Urinary bladder (tissue), 4 donors: ENCODE results near the gene AMACR. TPM values are rescaled to one million over a fixed set of nuclear protein-coding genes. Genes with fewer than 3 reads are reported as not detected.
"Not testable (repeated sequence)": the region's sequence is repeated elsewhere in the genome, so short reads cannot be mapped to it uniquely, and the experiment has no call there.

Experiments used
- DNase-seq: peaks from one replicate; pipeline ENCODE4 v3.0.0-alpha.2; 2015; ENCODE audit errors: extremely low spot score
- H3K27ac ChIP-seq: one replicate; pipeline ENCODE4 v1.5.1; 2013; ENCODE audit warnings: low read depth, mild to moderate bottlenecking, moderate library complexity
- H3K36me3 ChIP-seq: one replicate; pipeline ENCODE4 v1.6.1; 2013; ENCODE audit warnings: mild to moderate bottlenecking, moderate library complexity; ENCODE audit not compliant: insufficient read depth
- H3K4me1 ChIP-seq: one replicate; pipeline ENCODE4 v1.6.1; 2013; ENCODE audit warnings: mild to moderate bottlenecking, moderate library complexity; ENCODE audit not compliant: insufficient read depth
- H3K4me3 ChIP-seq: one replicate; pipeline ENCODE4 v1.5.1; 2013; ENCODE audit warnings: low read depth, low read length
- WGBS: extraction: QIAGEN DNeasy Blood & Tissue Kit; methylation state at CpG from one replicate; pipeline ENCODE4 v1.1.7; 2013; 5-methylcytosine and 5-hydroxymethylcytosine counted together
- polyA plus RNA-seq: library from polyadenylated mRNA; stranded (reverse); fragments of 200-250 nt; gene quantifications from one replicate; pipeline ENCODE4 v1.2.3, GENCODE V29; 2013
- total RNA-seq: library from RNA; depleted of rRNA; stranded (reverse); fragments of >200 nt; gene quantifications from one replicate; pipeline ENCODE4 v1.2.3, GENCODE V29; 2014
- donor health status: healthy with polysubstance abuse.
- donor health status: healthy.

The AMACR gene
- total and polyA plus RNA-seq, 2 donors, result 11.9 to 16.2 TPM

GRCh38 chr5:34043099-34043876 lies 35.4 kb upstream of the AMACR start, which contains the start of gene C1QTNF3:
TSS of gene C1QTNF3 (minus strand) at chr5:34043213. CDS start at chr5:34043125, 88 bp downstream.
- Histone ChIP-seq H3K4me1 (no peaks in the 10 kb centered on the region), H3K27ac (no peak within 1 kb of the TSS), H3K4me3 (no peak within 1 kb of the TSS), H3K36me3 (no peaks in the 10 kb centered on the region)
- DNase-seq, result peak; percentile 57
- WGBS, result 27% methylated on average over 10 of the region's 10 CpGs

- no peak for DNase-seq
- no peak overlapping the region for H3K27ac ChIP-seq
- 69% methylated on average over 7 of the region's 7 CpGs for WGBS
Observed at GRCh38 chr5:34042321-34042720, 34.5 kb upstream of the AMACR start.

GRCh38 chr5:34041247-34041972 lies 33.6 kb upstream of the AMACR start:
- 58% methylated on average over 1 of the region's 1 CpG for WGBS
- no peak overlapping the region for H3K4me3 ChIP-seq
- H3K27ac ChIP-seq, result no peak overlapping the region
- DNase-seq, result no peak
- no peaks in the 10 kb centered on the region for H3K36me3 ChIP-seq
- H3K4me1 ChIP-seq, result no peaks in the 10 kb centered on the region

More at GRCh38 chr5:34042321-34042720, 34.5 kb upstream of the AMACR start:
- Histone ChIP-seq H3K4me1 (no peaks in the 10 kb centered on the region), H3K36me3 (no peaks in the 10 kb centered on the region), H3K4me3 (no peak overlapping the region)

GRCh38 chr5:34040472-34040871 lies 32.6 kb upstream of the AMACR start:
- no peak overlapping the region for H3K27ac ChIP-seq
- H3K36me3 ChIP-seq, result no peaks in the 10 kb centered on the region
- no peaks in the 10 kb centered on the region for H3K4me1 ChIP-seq
- WGBS, result 43% methylated on average over 3 of the region's 3 CpGs
- no peak for DNase-seq
- no peak overlapping the region for H3K4me3 ChIP-seq

GRCh38 chr5:34039398-34040157 lies 31.7 kb upstream of the AMACR start:
- H3K4me1 ChIP-seq, result no peaks in the 10 kb centered on the region
- no peaks in the 10 kb centered on the region for H3K36me3 ChIP-seq
- H3K4me3 ChIP-seq, result no peak overlapping the region
- 91% methylated on average over 10 of the region's 10 CpGs for WGBS
- no peak for DNase-seq
- no peak overlapping the region for H3K27ac ChIP-seq

GRCh38 chr5:34038838-34039237 lies 31.0 kb upstream of the AMACR start:
- WGBS, result 94% methylated on average over 4 of the region's 4 CpGs
- H3K27ac ChIP-seq, result no peak overlapping the region
- H3K4me3 ChIP-seq, result no peak overlapping the region
- no peaks in the 10 kb centered on the region for H3K36me3 ChIP-seq
- no peaks in the 10 kb centered on the region for H3K4me1 ChIP-seq
- no peak for DNase-seq

GRCh38 chr5:34038390-34038789 lies 30.5 kb upstream of the AMACR start:
- Histone ChIP-seq H3K4me1 (no peaks in the 10 kb centered on the region), H3K4me3 (no peak overlapping the region), H3K36me3 (no peaks in the 10 kb centered on the region), H3K27ac (no peak overlapping the region)
- no peak for DNase-seq
- WGBS, result 64% methylated on average over 2 of the region's 2 CpGs

GRCh38 chr5:34037726-34038125 lies 29.9 kb upstream of the AMACR start:
- DNase-seq, result no peak
- Histone ChIP-seq H3K36me3 (no peaks in the 10 kb centered on the region), H3K4me1 (no peaks in the 10 kb centered on the region), H3K4me3 (no peak overlapping the region), H3K27ac (no peak overlapping the region)
- 59% methylated on average over 3 of the region's 3 CpGs for WGBS

GRCh38 chr5:34035756-34036155 lies 27.9 kb upstream of the AMACR start:
- no peak for DNase-seq
- H3K27ac ChIP-seq, result no peak overlapping the region
- H3K36me3 ChIP-seq, result no peaks in the 10 kb centered on the region
- H3K4me3 ChIP-seq, result no peak overlapping the region
- WGBS, result 88% methylated on average over 2 of the region's 2 CpGs
- no peaks in the 10 kb centered on the region for H3K4me1 ChIP-seq

- H3K4me1 ChIP-seq, result no peaks in the 10 kb centered on the region
- no peak overlapping the region for H3K27ac ChIP-seq
- WGBS, result 94% methylated on average over 4 of the region's 4 CpGs
- no peak overlapping the region for H3K4me3 ChIP-seq
- no peak for DNase-seq
- H3K36me3 ChIP-seq, result no peaks in the 10 kb centered on the region
Observed at GRCh38 chr5:34034534-34035327, 26.9 kb upstream of the AMACR start.

- no peak overlapping the region for H3K27ac ChIP-seq
- peaks cover 1% of the 10 kb centered on the region for H3K36me3 ChIP-seq
- 83% methylated on average over 3 of the region's 3 CpGs for WGBS
- H3K4me1 ChIP-seq, result no peaks in the 10 kb centered on the region
- H3K4me3 ChIP-seq, result no peak overlapping the region
- DNase-seq, result no peak
Observed at GRCh38 chr5:34031966-34032365, 24.1 kb upstream of the AMACR start.

GRCh38 chr5:34031117-34031516 lies 23.3 kb upstream of the AMACR start:
- H3K4me3 ChIP-seq, result no peak overlapping the region
- no peak for DNase-seq
- peaks cover 1% of the 10 kb centered on the region for H3K36me3 ChIP-seq
- 88% methylated on average over 2 of the region's 2 CpGs for WGBS
- H3K27ac ChIP-seq, result no peak overlapping the region
- H3K4me1 ChIP-seq, result no peaks in the 10 kb centered on the region

GRCh38 chr5:34030585-34030984 lies 22.7 kb upstream of the AMACR start:
- 96% methylated on average over 2 of the region's 2 CpGs for WGBS

More at GRCh38 chr5:34030585-34030984, 22.7 kb upstream of the AMACR start:
- not testable (repeated sequence) for H3K4me3 ChIP-seq, H3K36me3 ChIP-seq, H3K4me1 ChIP-seq, H3K27ac ChIP-seq, DNase-seq
